ENCODE data around the gene LRP3.

DNA sequence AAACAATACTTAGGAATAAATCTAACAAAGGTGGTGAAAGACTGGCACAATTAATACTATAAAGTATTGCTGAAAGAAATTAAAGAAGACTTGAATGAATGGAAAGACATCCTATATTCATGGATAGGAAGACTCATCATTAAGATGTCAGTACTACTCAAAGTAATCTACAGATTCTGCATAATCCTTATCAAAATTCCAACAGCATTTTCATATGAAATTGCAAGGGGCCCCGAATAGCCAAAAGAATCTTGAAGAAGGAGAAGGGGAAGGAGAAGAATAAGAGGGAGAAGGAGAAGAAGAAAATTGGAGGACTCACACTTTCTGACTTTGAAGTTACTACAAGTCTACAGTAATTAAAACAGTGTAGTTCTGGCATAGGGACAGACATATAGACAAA, 25.6 kb upstream of the LRP3 start:
- TF ChIP-seq POLR2A (IDR thresholded peaks at IDR 0.05) (no peak), CTCF (IDR thresholded peaks at IDR 0.05) (no peak)

Data from heart left ventricle (tissue), 13 donors.